Measurements from ENCODE around the gene SYNGAP1. TPM values are rescaled to one million over a fixed set of nuclear protein-coding genes. Genes with fewer than 3 reads are reported as not detected.

SYNGAP1 gene
- polyA plus RNA-seq, 1 of the 3 experiments (the other 2 are of a cell fraction), result 8.8 TPM

- Histone ChIP-seq H3K4me3 (ENCODE audit: low read depth in 2 of 2, low read length in 1 of 2) (no peak overlapping the region), H3K27me3 (ENCODE audit: insufficient read depth) (no peaks in the 10 kb centered on the region), H3K4me1 (ENCODE audit: control insufficient read depth in 1 of 2, insufficient read depth in 2 of 2, low read depth in 1 of 2, low read length in 1 of 2) (no peaks in the 10 kb centered on the region), H3F3A (replicated peaks; ENCODE audit: insufficient read depth) (no peaks in the 10 kb centered on the region), H2AFZ (ENCODE audit: low read depth) (no peak overlapping the region), H3K4me2 (no peak overlapping the region), H3K36me3 (replicated peaks in 1 of 2; ENCODE audit: control insufficient read depth in 1 of 2, insufficient read depth in 2 of 2, low read length in 1 of 2) (no peaks in the 10 kb centered on the region), H3K9me3 (no peaks in the 10 kb centered on the region), H4K20me1 (ENCODE audit: insufficient read depth) (no peaks in the 10 kb centered on the region), H3K27ac (ENCODE audit: low read depth in 2 of 2, low read length in 1 of 2) (no peak overlapping the region), H3K9me2 (no peaks in the 10 kb centered on the region), H3K9ac (no peak overlapping the region), H3K79me2 (ENCODE audit: insufficient read depth) (no peaks in the 10 kb centered on the region)
- no peak for DNase-seq
- POLR2A ChIA-PET, result no interaction called here
- TF ChIP-seq POLR2AphosphoS5 (IDR thresholded peaks at IDR 0.05; ENCODE audit: low read depth, low read length) (no peak), FOXJ3 (CRISPR knock-in tag; IDR thresholded peaks at IDR 0.05) (no peak), USF1 (IDR thresholded peaks at IDR 0.05; ENCODE audit: borderline replicate concordance, low read depth) (no peak), EZH2phosphoT487 (IDR thresholded peaks at IDR 0.05; ENCODE audit: borderline replicate concordance, low read depth) (no peak), GABPA (IDR thresholded peaks at IDR 0.05; ENCODE audit: low read depth) (no peak), EP300 (IDR thresholded peaks at IDR 0.05; ENCODE audit: borderline replicate concordance in 1 of 2, low read depth in 1 of 2, low read length in 1 of 2) (no peak), CHD2 (IDR thresholded peaks at IDR 0.05; ENCODE audit: low read length, partially characterized antibody) (no peak), IRF3 (IDR thresholded peaks at IDR 0.05; ENCODE audit: low read depth, low read length) (no peak), MEF2A (IDR thresholded peaks at IDR 0.05; ENCODE audit: borderline replicate concordance, low read depth) (no peak), CTCF (IDR thresholded peaks at IDR 0.05) (no peak), SIN3A (IDR thresholded peaks at IDR 0.05; ENCODE audit: borderline replicate concordance, low read depth, low read length) (no peak), TAF1 (IDR thresholded peaks at IDR 0.05; ENCODE audit: borderline replicate concordance, low read depth, low read length) (no peak), TEAD4 (IDR thresholded peaks at IDR 0.05; ENCODE audit: borderline replicate concordance, insufficient read depth) (no peak), NFIC (IDR thresholded peaks at IDR 0.05; ENCODE audit: borderline replicate concordance) (no peak), GATA2 (CRISPR knock-in tag; IDR thresholded peaks at IDR 0.05) (no peak), TCF12 (IDR thresholded peaks at IDR 0.05) (no peak)
- WGBS (ENCODE audit: low lambda C conversion rate), result 74% methylated on average over 3 of the region's 4 CpGs
- CTCF ChIA-PET, result no interaction called here
Observed at GRCh38 chr6:33466075-33466735, 46.3 kb downstream of the SYNGAP1 start.

Measured in SK-N-SH (cell line).